Suprapubic skin (tissue), 3 donors: Measurements from ENCODE around the gene TMEM192.

Experiments used
- CTCF ChIP-seq, 2 donors: fragments of 200-600 bp in 1 of 2; fragments of 450-650 bp in 1 of 2; sonication (generic) in 1 of 2; IDR thresholded peaks; one replicate each; pipeline ENCODE4 v1.5.1; 2016 to 2019; ENCODE audit warnings: antibody characterized with exemption in 2 of 2, mild to moderate bottlenecking in 1 of 2, moderate library complexity in 1 of 2
- POLR2AphosphoS5 ChIP-seq, 3 donors: sonication (generic); formaldehyde crosslinking; IDR thresholded peaks; one replicate each; pipeline ENCODE4 v1.6.1; 2017; ENCODE audit warnings: antibody characterized with exemption in 3 of 3

- TF ChIP-seq POLR2AphosphoS5 (IDR thresholded peaks at IDR 0.05) (peak in 1 of 3 donors; percentile 31), CTCF (IDR thresholded peaks at IDR 0.05) (peak in 1 of 2 donors; percentile 28)
Measured at GRCh38 chr4:165112368-165113121, at the start of gene TMEM192.
